HG02763 (cell line): Measurements from ENCODE around the gene MVD.

Source experiments
- ATAC-seq: cut with Tn5 transposase; IDR thresholded peaks from one replicate; pipeline ENCODE4 v1.9.1; 2021; ENCODE audit warnings: mild to moderate bottlenecking, moderate library complexity; ENCODE audit not compliant: unreplicated experiment

MVD gene

GRCh38 chr16:88640498-88641247, 22.2 kb downstream of the MVD start:
- no peak for ATAC-seq

GRCh38 chr16:88640039-88640495, 22.8 kb downstream of the MVD start:
- no peak for ATAC-seq

- ATAC-seq = no peak
Observed at GRCh38 chr16:88639231-88640038, 23.5 kb downstream of the MVD start.

- ATAC-seq = no peak
Observed at GRCh38 chr16:88638323-88639230, 24.3 kb downstream of the MVD start, which contains the start of gene IL17C. TSS of gene IL17C (plus strand) at chr16:88638572. CDS start at chr16:88638642, 70 bp downstream.

- no peak for ATAC-seq
Observed at GRCh38 chr16:88636488-88637265, 26.2 kb downstream of the MVD start.

- ATAC-seq = no peak
Observed at GRCh38 chr16:88635671-88636319, 27.1 kb downstream of the MVD start.

- ATAC-seq = no peak
Observed at GRCh38 chr16:88634994-88635670, 27.8 kb downstream of the MVD start.

GRCh38 chr16:88634141-88634993, 28.5 kb downstream of the MVD start:
- ATAC-seq = peak; percentile 52

GRCh38 chr16:88633684-88634140, 29.2 kb downstream of the MVD start:
- peak; percentile 29 for ATAC-seq

GRCh38 chr16:88632587-88632930, 30.3 kb downstream of the MVD start:
- ATAC-seq = no peak

GRCh38 chr16:88631920-88632586, 30.8 kb downstream of the MVD start:
- no peak for ATAC-seq

- no peak for ATAC-seq
Observed at GRCh38 chr16:88631384-88631783, 31.5 kb downstream of the MVD start.

- no peak for ATAC-seq
Observed at GRCh38 chr16:88630941-88631340, 31.9 kb downstream of the MVD start.

- ATAC-seq = no peak
Observed at GRCh38 chr16:88630433-88630832, 32.5 kb downstream of the MVD start.

GRCh38 chr16:88629835-88630234, 33.1 kb downstream of the MVD start:
- no peak for ATAC-seq

- no peak for ATAC-seq
Observed at GRCh38 chr16:88628512-88628974, 34.3 kb downstream of the MVD start.
